Lung (tissue), 12 donors: ENCODE data around the gene ARL8A. TPM values are rescaled to one million over a fixed set of nuclear protein-coding genes. Genes with fewer than 3 reads are reported as not detected.

Experiments used
- ATAC-seq: fragments of 200-7000 bp; cut with Tn5 transposase; one replicate; pipeline ENCODE4 v1.9.1; 2020; ENCODE audit warnings: moderate number of reproducible peaks; ENCODE audit not compliant: insufficient read depth, low FRiP score
- DNase-seq, 3 donors: peaks; one replicate each; pipeline ENCODE4 v3.0.0-alpha.2; 2013 to 2017
- H3K27ac ChIP-seq, 2 donors: one replicate each; pipeline ENCODE4 v1.5.1; 2013; ENCODE audit warnings: mild to moderate bottlenecking in 2 of 2, moderate library complexity in 2 of 2, control low read depth in 1 of 2, inconsistent platforms in 1 of 2, low read depth in 1 of 2, low read length in 1 of 2
- H3K27me3 ChIP-seq, 3 donors: one replicate each; pipeline ENCODE4 v1.5.1; 2013; ENCODE audit warnings: low read length in 2 of 3; ENCODE audit not compliant: control insufficient read depth in 3 of 3, insufficient read depth in 3 of 3
- H3K36me3 ChIP-seq, 4 donors: one replicate each; pipeline ENCODE4 v1.5.1; 2013; ENCODE audit warnings: low read length in 4 of 4, mild to moderate bottlenecking in 1 of 4, moderate library complexity in 1 of 4; ENCODE audit not compliant: control insufficient read depth in 4 of 4, insufficient read depth in 4 of 4
- H3K4me1 ChIP-seq, 5 donors: one replicate each; pipeline ENCODE4 v1.5.1; 2013; ENCODE audit warnings: low read length in 5 of 5, mild to moderate bottlenecking in 2 of 5, moderate library complexity in 1 of 5; ENCODE audit not compliant: control insufficient read depth in 5 of 5, insufficient read depth in 5 of 5
- H3K4me3 ChIP-seq: one replicate; pipeline ENCODE4 v1.5.1; 2013; ENCODE audit warnings: mild to moderate bottlenecking, control low read depth, moderate library complexity
- H3K9ac ChIP-seq, 2 donors: one replicate each; pipeline ENCODE4 v1.5.1; 2013; ENCODE audit warnings: low read length in 2 of 2, control low read depth in 1 of 2; ENCODE audit not compliant: insufficient read depth in 1 of 2
- H3K9me3 ChIP-seq, 4 donors: one replicate each; pipeline ENCODE4 v1.5.1; 2013; ENCODE audit warnings: low read length in 3 of 4, mild to moderate bottlenecking in 1 of 4, moderate library complexity in 1 of 4; ENCODE audit not compliant: control insufficient read depth in 4 of 4, insufficient read depth in 3 of 4
- WGBS, 2 donors: extraction: QIAGEN DNeasy Blood & Tissue Kit; methylation state at CpG; one replicate each; pipeline ENCODE4 v1.1.7; 2013; 5-methylcytosine and 5-hydroxymethylcytosine counted together
- polyA plus RNA-seq, 2 donors: library from polyadenylated mRNA; stranded (reverse); fragments of 200-250 nt; gene quantifications; one replicate each; pipeline ENCODE4 v1.2.1, GENCODE V29; 2013
- total RNA-seq, 2 donors: library from RNA; depleted of rRNA in 1 of 2; stranded (reverse); fragments of >200 nt in 1 of 2; gene quantifications; one replicate each; pipeline ENCODE4 v1.2.1, GENCODE V29; 2014 to 2021
- TF ChIP-seq, protein P1 (sequence below): IDR thresholded peaks from 2 replicates; pipeline ENCODE4 v1.5.1; 2012; ENCODE audit warnings: mild to moderate bottlenecking; ENCODE audit errors: control extremely low read depth, extremely low read depth
- donor health status: control.
- donor health status: control.
- donor health status: Bipolar disorder and iron deficiency.
- donor health status: healthy.
- donor health status: DM: yes; HTN: yes; CAD: no.

The ARL8A gene
- total and polyA plus RNA-seq, 4 donors = 27.8 to 82.0 (median 48.8) TPM

DNA sequence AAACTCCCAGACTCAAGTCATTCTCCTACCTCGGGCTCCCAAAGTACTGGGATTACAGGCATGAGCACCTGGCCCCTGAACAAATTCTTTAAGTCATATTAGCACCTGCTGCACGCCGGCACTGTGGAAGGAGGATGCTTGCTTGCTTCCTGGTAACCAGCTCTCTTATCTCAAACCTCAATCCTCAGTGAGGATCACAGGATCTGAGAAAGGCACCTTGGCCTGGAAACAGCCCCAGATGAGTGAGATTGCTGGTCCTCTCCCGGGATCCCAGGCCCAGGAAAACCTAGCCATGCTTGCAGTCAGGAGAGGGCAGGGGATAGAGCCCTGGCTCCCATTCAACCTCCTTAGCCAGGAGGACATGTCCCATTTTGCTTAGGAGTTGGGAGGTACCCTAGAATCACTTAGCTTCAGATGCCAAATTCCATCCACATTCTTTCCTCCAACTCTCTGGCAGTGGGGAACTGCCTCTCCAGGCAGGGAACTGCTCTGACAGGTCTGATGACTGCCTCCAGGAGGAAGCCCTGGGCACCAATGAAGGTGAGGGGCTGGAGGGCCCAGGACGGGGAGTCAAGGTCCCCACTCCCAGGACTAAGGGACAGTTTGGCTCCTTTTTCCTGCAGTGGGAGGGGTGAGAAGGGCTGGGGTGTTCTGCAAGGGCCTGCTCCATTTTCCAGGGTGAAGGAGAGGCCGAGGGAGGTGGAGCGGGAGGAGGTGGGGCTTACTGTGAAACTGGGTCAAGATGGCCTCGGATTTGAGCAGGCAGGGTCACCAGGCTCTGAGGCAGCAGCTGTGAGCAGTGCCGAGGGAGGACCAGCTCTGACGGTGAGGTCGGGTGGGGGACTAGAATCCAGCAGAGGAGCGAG, 12.3 kb downstream of the ARL8A start:
- Histone ChIP-seq H3K9me3 (no peaks in the 10 kb centered on the region), H3K27ac (peak overlapping the region in 1 of 2 donors; percentile 92), H3K27me3 (no peaks in the 10 kb centered on the region), H3K4me1 (peaks cover 0 to 34% (median 14%) of the 10 kb centered on the region in 5 donors), H3K36me3 (peaks cover 5 to 30% (median 11%) of the 10 kb centered on the region in 4 donors), H3K9ac (peak overlapping the region in 1 of 2 donors; percentile 47), H3K4me3 (no peak overlapping the region)
- ATAC-seq (peak; percentile 50), DNase-seq (peak; percentile 54 to 75 (median 68))
- 59 to 75% methylated on average over 12 of the region's 12 CpGs for WGBS, 2 donors
- TF ChIP-seq, protein P1, sequence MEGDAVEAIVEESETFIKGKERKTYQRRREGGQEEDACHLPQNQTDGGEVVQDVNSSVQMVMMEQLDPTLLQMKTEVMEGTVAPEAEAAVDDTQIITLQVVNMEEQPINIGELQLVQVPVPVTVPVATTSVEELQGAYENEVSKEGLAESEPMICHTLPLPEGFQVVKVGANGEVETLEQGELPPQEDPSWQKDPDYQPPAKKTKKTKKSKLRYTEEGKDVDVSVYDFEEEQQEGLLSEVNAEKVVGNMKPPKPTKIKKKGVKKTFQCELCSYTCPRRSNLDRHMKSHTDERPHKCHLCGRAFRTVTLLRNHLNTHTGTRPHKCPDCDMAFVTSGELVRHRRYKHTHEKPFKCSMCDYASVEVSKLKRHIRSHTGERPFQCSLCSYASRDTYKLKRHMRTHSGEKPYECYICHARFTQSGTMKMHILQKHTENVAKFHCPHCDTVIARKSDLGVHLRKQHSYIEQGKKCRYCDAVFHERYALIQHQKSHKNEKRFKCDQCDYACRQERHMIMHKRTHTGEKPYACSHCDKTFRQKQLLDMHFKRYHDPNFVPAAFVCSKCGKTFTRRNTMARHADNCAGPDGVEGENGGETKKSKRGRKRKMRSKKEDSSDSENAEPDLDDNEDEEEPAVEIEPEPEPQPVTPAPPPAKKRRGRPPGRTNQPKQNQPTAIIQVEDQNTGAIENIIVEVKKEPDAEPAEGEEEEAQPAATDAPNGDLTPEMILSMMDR = no peak

- 66% methylated on average over 9 of the region's 9 CpGs for WGBS, 2 donors
- H3K27me3 ChIP-seq = no peaks in the 10 kb centered on the region
- no peaks in the 10 kb centered on the region for H3K9me3 ChIP-seq
- H3K4me3 ChIP-seq = no peak overlapping the region
- ATAC-seq = no peak
- H3K9ac ChIP-seq = no peak overlapping the region
- H3K4me1 ChIP-seq = peaks cover 0 to 34% (median 14%) of the 10 kb centered on the region in 5 donors
- H3K27ac ChIP-seq = peak overlapping the region in 1 of 2 donors; percentile 40
- peaks cover 5 to 26% (median 11%) of the 10 kb centered on the region in 4 donors for H3K36me3 ChIP-seq
- TF ChIP-seq, protein P1 = no peak
- DNase-seq = no peak
These were observed 13.6 kb downstream of the ARL8A start for GRCh38 chr1:202130816-202131522.

GRCh38 chr1:202130297-202130721, 14.2 kb downstream of the ARL8A start:
- no peak overlapping the region for H3K4me3 ChIP-seq
- H3K27me3 ChIP-seq = no peaks in the 10 kb centered on the region
- H3K9ac ChIP-seq = no peak overlapping the region
- no peaks in the 10 kb centered on the region for H3K9me3 ChIP-seq
- H3K36me3 ChIP-seq = peaks cover 5 to 20% (median 11%) of the 10 kb centered on the region in 4 donors
- peaks cover 0 to 34% (median 14%) of the 10 kb centered on the region in 5 donors for H3K4me1 ChIP-seq
- H3K27ac ChIP-seq = peak overlapping the region in 1 of 2 donors; percentile 40
- TF ChIP-seq, protein P1 = no peak
- WGBS, 2 donors = 49 to 56% methylated on average over 9 to 11 of the region's 11 CpGs
- no peak for ATAC-seq
- DNase-seq = peak in 1 of 3 donors; percentile 24
